HepG2 (cell line): ENCODE data around the gene OPN5. TPM values are rescaled to one million over a fixed set of nuclear protein-coding genes. Genes with fewer than 3 reads are reported as not detected.
A peak's percentile ranks its signal among the peaks of the same experiment; 100 is the strongest.

Experiments
- ATAC-seq: fragments of 200-7000 bp; cut with Tn5 transposase; 3 replicates; pipeline ENCODE4 v1.9.1; 2020; ENCODE audit warnings: mild to moderate bottlenecking, moderate library complexity
- BruUV-seq: library from RNA; stranded (reverse); fragments of 400-500 nt; replicated peaks from 2 replicates; lab custom pipeline; 2021; lab: Mats Ljungman, UMichigan
- CTCF ChIA-PET: fragments of 300-600 bp; formaldehyde crosslinking; extraction: SDS; loops from one replicate; lab custom pipeline; 2021; ENCODE audit warnings: low total read pairs, inconsistent platforms, low intra/inter-chr PET ratio; lab: Yijun Ruan, JAX
- POLR2A ChIA-PET: fragments of 350-600 bp; sonication (Branson Sonifier 250); formaldehyde crosslinking; loops from one replicate; lab custom pipeline; 2020; ENCODE audit warnings: antibody characterized with exemption, inconsistent platforms; lab: Yijun Ruan, JAX
- DNase-seq: peaks from one replicate; pipeline ENCODE4 v3.0.0-alpha.2; 2015; ENCODE audit warnings: low spot score
- FAIRE-seq: peaks from 3 replicates; lab custom pipeline; 2011; peaks lifted over from hg19 to GRCh38; lab: Jason Lieb, UNC
- H2AFZ ChIP-seq: one replicate; pipeline ENCODE4 v1.6.1; 2011; ENCODE audit warnings: low read length, inconsistent platforms
- H3K27ac ChIP-seq: fragments of 300-600 bp; 3 replicates; pipeline ENCODE4 v1.8.0; 2011; ENCODE audit warnings: mixed run types, mild to moderate bottlenecking, mixed read lengths, low read length, inconsistent platforms; ENCODE audit not compliant: insufficient read depth; ENCODE audit errors: extremely low read length
- H3K27me3 ChIP-seq, 2 experiments: fragments of 200-600 bp in 1 of 2; 2 replicates in 1 of 2; 3 replicates in 1 of 2; pipeline versions ENCODE4 v1.6.0 to v1.8.0; 2011; ENCODE audit warnings: low read length in 2 of 2, mild to moderate bottlenecking in 2 of 2, moderate library complexity in 2 of 2, inconsistent platforms in 1 of 2; ENCODE audit not compliant: insufficient read depth in 2 of 2, control insufficient read depth in 1 of 2
- H3K36me3 ChIP-seq, 2 experiments: fragments of 200-600 bp in 1 of 2; replicated peaks in 1 of 2; 2 replicates in 1 of 2; 3 replicates in 1 of 2; pipeline versions ENCODE4 v1.5.1 to v1.8.0; 2011; ENCODE audit warnings: low read length in 2 of 2, inconsistent platforms in 1 of 2; ENCODE audit not compliant: insufficient read depth in 2 of 2, control insufficient read depth in 1 of 2
- H3K4me1 ChIP-seq: 2 replicates; pipeline ENCODE4 v1.5.1; 2012; ENCODE audit warnings: low read length, inconsistent platforms; ENCODE audit not compliant: insufficient read depth
- H3K4me2 ChIP-seq: 2 replicates; pipeline ENCODE4 v1.6.0; 2011; ENCODE audit warnings: low read depth, low read length, inconsistent platforms
- H3K4me3 ChIP-seq, 3 experiments: fragments of 200-600 bp in 1 of 3; sonication (generic), shearing (Covaris generic) in 1 of 3; replicated peaks in 1 of 3; 2 replicates each; pipeline ENCODE4 v1.5.1; 2011 to 2016; ENCODE audit warnings: low read length in 3 of 3, inconsistent platforms in 2 of 3, low read depth in 2 of 3, mild to moderate bottlenecking in 2 of 3, control low read depth in 1 of 3, mixed read lengths in 1 of 3; ENCODE audit not compliant: insufficient read depth in 1 of 3
- H3K79me2 ChIP-seq: one replicate; pipeline ENCODE4 v1.6.1; 2011; ENCODE audit warnings: low read length, inconsistent platforms; ENCODE audit not compliant: insufficient read depth
- H3K9ac ChIP-seq: 2 replicates; pipeline ENCODE4 v1.6.0; 2011; ENCODE audit warnings: mild to moderate bottlenecking, low read depth, low read length, inconsistent platforms; ENCODE audit not compliant: insufficient read depth
- H3K9me3 ChIP-seq: 2 replicates; pipeline ENCODE4 v1.5.1; 2012; ENCODE audit warnings: mild to moderate bottlenecking, low read length
- H4K20me1 ChIP-seq: 2 replicates; pipeline ENCODE4 v1.6.0; 2011; ENCODE audit warnings: inconsistent platforms, mild to moderate bottlenecking, low read length, moderate library complexity; ENCODE audit not compliant: insufficient read depth
- ELK4 ChIP-seq: sonication (generic); formaldehyde crosslinking; IDR thresholded peaks from 2 replicates; pipeline ENCODE4 v1.9.0; 2021; ENCODE audit warnings: missing genetic modification reagents, borderline replicate concordance
- GLI4 ChIP-seq: sonication (generic); formaldehyde crosslinking; IDR thresholded peaks from 2 replicates; pipeline ENCODE4 v1.5.1; 2020; ENCODE audit warnings: missing genetic modification reagents, mild to moderate bottlenecking, moderate library complexity, borderline replicate concordance
- HHEX ChIP-seq: IDR thresholded peaks from 2 replicates; pipeline ENCODE4 v1.6.1; 2016; ENCODE audit warnings: control low read depth
- KLF16 ChIP-seq, 2 experiments: sonication (generic) in 1 of 2; formaldehyde crosslinking in 1 of 2; IDR thresholded peaks; 2 replicates each; pipeline versions ENCODE4 v1.6.1 to v1.8.0; 2016 to 2023; ENCODE audit warnings: missing genetic modification reagents in 2 of 2, missing compliant biosample characterization in 1 of 2
- MLX ChIP-seq: IDR thresholded peaks from 2 replicates; pipeline ENCODE4 v1.6.1; 2016
- NFIC ChIP-seq: IDR thresholded peaks from 2 replicates; pipeline ENCODE4 v1.6.1; 2012; ENCODE audit warnings: mild to moderate bottlenecking, low read length, inconsistent platforms
- NR2F2 ChIP-seq: IDR thresholded peaks from 2 replicates; pipeline ENCODE4 v1.6.1; 2012; ENCODE audit warnings: low read depth, inconsistent platforms, borderline replicate concordance
- NR3C1 ChIP-seq: sonication (generic); formaldehyde crosslinking; IDR thresholded peaks from 2 replicates; pipeline ENCODE4 v1.4.0; 2020; ENCODE audit warnings: missing genetic modification reagents
- PAX8 ChIP-seq: sonication (generic); formaldehyde crosslinking; IDR thresholded peaks from 2 replicates; pipeline ENCODE4 v1.8.0; 2022; ENCODE audit warnings: mild to moderate bottlenecking, missing genetic modification reagents, borderline replicate concordance
- RAD21 ChIP-seq: fragments of 450-650 bp; formaldehyde crosslinking; IDR thresholded peaks from 2 replicates; pipeline ENCODE4 v1.5.0; 2020; ENCODE audit warnings: mild to moderate bottlenecking
- STAG1 ChIP-seq: sonication (generic); formaldehyde crosslinking; IDR thresholded peaks from 2 replicates; pipeline ENCODE4 v1.4.0; 2020; ENCODE audit warnings: missing genetic modification reagents
- TBP ChIP-seq: sonication (generic); formaldehyde crosslinking; IDR thresholded peaks from 2 replicates; pipeline ENCODE4 v1.5.0; 2020; ENCODE audit warnings: missing genetic modification reagents
- ZBTB26 ChIP-seq: IDR thresholded peaks from 2 replicates; pipeline ENCODE4 v1.6.1; 2016; ENCODE audit warnings: missing compliant biosample characterization, missing genetic modification reagents, borderline replicate concordance
- ZMAT3 ChIP-seq: sonication (generic); formaldehyde crosslinking; conservative IDR thresholded peaks from 2 replicates; pipeline ENCODE4 v1.7.0; 2021; ENCODE audit warnings: missing genetic modification reagents
- ZNF12 ChIP-seq: sonication (generic); formaldehyde crosslinking; IDR thresholded peaks from 2 replicates; pipeline ENCODE4 v1.5.0; 2020; ENCODE audit warnings: missing genetic modification reagents
- ZNF317 ChIP-seq: sonication (generic); formaldehyde crosslinking; IDR thresholded peaks from 2 replicates; pipeline ENCODE4 v1.5.0; 2020; ENCODE audit warnings: mild to moderate bottlenecking, missing genetic modification reagents
- ZNF564 ChIP-seq: sonication (generic); formaldehyde crosslinking; IDR thresholded peaks from 2 replicates; pipeline ENCODE4 v1.8.1; 2023; ENCODE audit warnings: mild to moderate bottlenecking, missing genetic modification reagents
- ZNF737 ChIP-seq: sonication (generic); formaldehyde crosslinking; IDR thresholded peaks from 2 replicates; pipeline ENCODE4 v1.5.0; 2020; ENCODE audit warnings: missing genetic modification reagents, mild to moderate bottlenecking, borderline replicate concordance
- ZNF749 ChIP-seq: sonication (generic); formaldehyde crosslinking; IDR thresholded peaks from 2 replicates; pipeline ENCODE4 v1.8.0; 2022; ENCODE audit warnings: mild to moderate bottlenecking, missing genetic modification reagents, moderate library complexity, borderline replicate concordance
- WGBS: methylation state at CpG from one replicate; pipeline ENCODE4 v1.1.6; 2017; ENCODE audit warnings: low lambda C conversion rate; 5-methylcytosine and 5-hydroxymethylcytosine counted together
- in situ Hi-C: cut with HindIII; loops from 2 replicates; pipeline ENCODE4 v1.10.0; 2017; ENCODE audit warnings: low pct_unique_long_range_greater_than_20kb; ENCODE audit not compliant: extremely low pct_ligation_motif_present
- intact Hi-C: fragments of 100-400 bp; cut with micrococcal nuclease; formaldehyde crosslinking; loops from one replicate; pipeline ENCODE4 v1.10.0; 2022; ENCODE audit not compliant: unreplicated experiment
- polyA plus RNA-seq, 8 experiments: library from polyadenylated mRNA; depleted of rRNA in 3 of 8; stranded (reverse) in 7 of 8; unstranded in 1 of 8; fragments of >200 nt; fragmentation: Illumina TruSeq in 4 of 8; extraction: Trizol in 4 of 8; gene quantifications; 2 replicates each; pipeline versions ENCODE4 v1.2.1 to v1.2.3, GENCODE V29; 2011 to 2016; ENCODE audit warnings: low read depth in 4 of 8, missing spikeins in 1 of 8, mixed read lengths in 1 of 8; ENCODE audit not compliant: insufficient read depth in 1 of 8
- total RNA-seq, 5 experiments: library from RNA; depleted of rRNA; stranded (reverse); fragments of >200 nt; fragmentation: Illumina TruSeq; extraction: Trizol; gene quantifications; 2 replicates each; pipeline ENCODE4 v1.2.3, GENCODE V29; 2016; ENCODE audit warnings: low read depth in 1 of 5

Gene OPN5
- total and polyA plus RNA-seq, 2 of the 13 experiments (the other 11 are each of a cell fraction or from before 2014, with no cell fraction given): not detected

DNA sequence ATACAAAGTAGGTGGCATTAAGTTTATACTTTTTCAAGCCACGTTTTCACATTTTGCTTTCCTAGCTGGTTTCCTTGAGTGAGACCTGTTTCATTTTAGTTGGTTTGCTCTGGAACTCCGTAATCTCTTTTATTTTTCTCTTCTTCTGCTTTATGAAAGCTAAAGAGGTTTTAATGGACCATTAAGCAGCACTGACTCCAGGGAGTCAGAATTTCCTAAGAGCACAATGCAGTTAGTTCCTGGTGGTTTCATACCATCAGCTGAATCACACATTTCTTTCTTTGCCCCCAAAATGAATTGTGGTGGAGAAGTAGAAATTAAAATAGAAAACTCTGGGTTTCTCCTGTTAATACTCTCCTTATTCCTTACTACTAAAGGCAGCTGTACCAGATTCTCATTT is 3.4 kb downstream of the OPN5 start (continued):
- TF ChIP-seq ZBTB26: no peak
- TF ChIP-seq MLX (CRISPR knock-in tag): no peak
- no peak for TF ChIP-seq NFIC
- no peak for TF ChIP-seq STAG1 (CRISPR knock-in tag)
- no peak for TF ChIP-seq ZNF317

- Histone ChIP-seq H3K9ac (no peak overlapping the region), H3K36me3 (no peaks in the 10 kb centered on the region), H3K27me3 (peaks cover 0 to 4% of the 10 kb centered on the region in 2 experiments; a peak in 2 of 5 replicates), H3K4me3 (no peak overlapping the region), H2AFZ (no peak overlapping the region), H3K4me1 (peaks cover 12% of the 10 kb centered on the region), H3K27ac (no peak overlapping the region), H3K4me2 (peak overlapping the region; percentile 34), H4K20me1 (no peaks in the 10 kb centered on the region), H3K9me3 (no peaks in the 10 kb centered on the region), H3K79me2 (no peaks in the 10 kb centered on the region)
- ATAC-seq: peak; percentile 97
- FAIRE-seq: peak; percentile 83
- 16% methylated on average over 20 of the region's 20 CpGs for WGBS
- peak; percentile 59 for DNase-seq
- no TSS peak for BruUV-seq
- in situ Hi-C loops (loop anchor here (5.0 to 10.0 kb wide), 3 partner anchors 373 to 1634 kb away; no protein-coding TSS in a partner anchor), intact Hi-C loops (loop anchor here (1.0 to 10.0 kb wide), 5 partner anchors 367 to 1622 kb away; no protein-coding TSS in a partner anchor)
- ChIA-PET POLR2A (no interaction called here), CTCF (interaction anchor here (0.9 to 2.2 kb wide), 5 partner anchors 362 to 1622 kb away, joined by 3 to 36 read pairs (median 6); no protein-coding TSS in a partner anchor)
- TF ChIP-seq ZNF12 (no peak), RAD21 (CRISPR knock-in tag) (peak; percentile 96), ZNF564 (CRISPR knock-in tag) (no peak), ZNF749 (CRISPR knock-in tag) (no peak), KLF16 (CRISPR knock-in tag; IDR thresholded peaks at IDR 0.05) (peak in 1 of 2 experiments; percentile 32; a peak in 2 of 4 replicates), ELK4 (CRISPR knock-in tag) (no peak), NR2F2 (no peak), HHEX (no peak), ZMAT3 (no peak), PAX8 (CRISPR knock-in tag) (no peak), ZNF737 (no peak), NR3C1 (CRISPR knock-in tag) (no peak), GLI4 (CRISPR knock-in tag) (no peak), TBP (CRISPR knock-in tag) (0 out of 2 replicates have a peak, but pooled peaks have one; percentile 55)
These were observed 6.0 kb downstream of the OPN5 start for GRCh38 chr6:47787620-47788497.
